Muscle of leg (tissue), 11 donors: Measurements from ENCODE around the gene HDGF. TPM values are rescaled to one million over a fixed set of nuclear protein-coding genes. Genes with fewer than 3 reads are reported as not detected.

ENCODE experiments used
- DNase-seq: peaks from one replicate; pipeline ENCODE4 v3.0.0; 2013
- H3K27ac ChIP-seq: one replicate; pipeline ENCODE4 v1.5.1; 2013; ENCODE audit warnings: mild to moderate bottlenecking, low read length, control low read depth
- H3K27me3 ChIP-seq: one replicate; pipeline ENCODE4 v1.6.1; 2013; ENCODE audit warnings: low read length; ENCODE audit not compliant: control insufficient read depth, insufficient read depth
- H3K36me3 ChIP-seq: one replicate; pipeline ENCODE4 v1.6.1; 2013; ENCODE audit warnings: low read length; ENCODE audit not compliant: control insufficient read depth, insufficient read depth
- H3K4me1 ChIP-seq: one replicate; pipeline ENCODE4 v1.6.1; 2013; ENCODE audit warnings: low read length; ENCODE audit not compliant: control insufficient read depth, insufficient read depth
- H3K4me3 ChIP-seq: one replicate; pipeline ENCODE4 v1.5.1; 2013; ENCODE audit warnings: low read length, control low read depth
- H3K9me3 ChIP-seq: replicated peaks from 2 replicates; pipeline ENCODE4 v1.6.1; 2013; ENCODE audit warnings: low read depth, low read length; ENCODE audit not compliant: control insufficient read depth
- WGBS: methylation state at CpG from one replicate; pipeline ENCODE4 v1.1.5; 2013; ENCODE audit warnings: missing lambda C conversion rate; ENCODE audit not compliant: insufficient coverage; 5-methylcytosine and 5-hydroxymethylcytosine counted together
- polyA plus RNA-seq, 8 donors: library from polyadenylated mRNA; unstranded; fragments of 120-200 nt; gene quantifications; one replicate each; pipeline versions ENCODE4 v1.2.1 to v1.2.3, GENCODE V29; 2013; ENCODE audit warnings: inconsistent platforms in 1 of 8, low replicate concordance in 1 of 8; ENCODE audit not compliant: insufficient read length in 8 of 8, insufficient read depth in 1 of 8
- total RNA-seq: library from RNA; stranded (reverse); fragments of 120-200 nt; gene quantifications from one replicate; pipeline ENCODE4 v1.2.4, GENCODE V29; 2013

The HDGF gene
- total and polyA plus RNA-seq, 9 donors: 123 to 184 (median 163) TPM

DNA sequence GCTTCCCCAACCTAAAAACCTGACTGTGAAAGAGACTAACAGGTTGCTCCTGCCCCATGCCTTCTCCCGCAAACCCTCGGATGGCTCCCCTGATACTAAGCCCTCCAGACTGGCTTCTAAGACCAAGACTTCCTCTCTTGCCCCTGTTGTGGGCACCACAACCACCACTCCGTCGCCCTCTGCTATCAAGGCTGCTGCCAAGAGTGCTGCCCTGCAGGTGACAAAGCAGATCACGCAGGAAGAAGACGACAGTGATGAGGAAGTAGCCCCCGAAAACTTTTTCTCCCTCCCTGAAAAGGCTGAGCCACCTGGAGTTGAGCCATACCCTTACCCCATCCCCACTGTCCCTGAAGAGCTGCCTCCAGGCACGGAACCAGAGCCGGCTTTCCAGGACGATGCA is 35.2 kb upstream of the HDGF start:
- DNase-seq: no peak
- Histone ChIP-seq H3K27me3 (no peaks in the 10 kb centered on the region), H3K4me1 (no peaks in the 10 kb centered on the region), H3K9me3 (no peaks in the 10 kb centered on the region), H3K27ac (no peak overlapping the region), H3K36me3 (peaks cover 65% of the 10 kb centered on the region), H3K4me3 (no peak overlapping the region)
- 94% methylated on average over 4 of the region's 10 CpGs for WGBS

DNA sequence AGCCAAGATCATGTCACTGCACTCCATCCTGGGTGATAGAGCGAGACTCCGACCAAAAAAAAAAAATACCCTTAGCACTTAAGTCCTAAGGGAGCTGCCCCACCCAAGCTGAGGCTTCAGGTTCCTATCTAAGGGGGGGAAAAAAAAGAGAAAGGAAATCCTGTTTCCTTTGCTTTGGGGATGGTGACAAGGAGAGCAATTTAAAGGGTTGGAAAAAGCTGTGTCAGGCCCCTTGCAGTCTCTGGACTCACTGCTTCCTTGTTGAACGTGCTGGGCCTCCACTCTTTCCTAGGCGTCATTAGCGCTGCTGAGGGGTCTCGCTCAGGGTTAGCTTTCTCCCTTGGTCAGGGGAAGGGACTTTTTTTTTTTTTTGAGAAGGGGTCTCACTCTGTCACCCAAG is 34.0 kb upstream of the HDGF start:
- H3K9me3 ChIP-seq: no peaks in the 10 kb centered on the region
- no peaks in the 10 kb centered on the region for H3K4me1 ChIP-seq
- WGBS: 96% methylated on average over 4 of the region's 6 CpGs
- no peak overlapping the region for H3K4me3 ChIP-seq
- H3K36me3 ChIP-seq: peaks cover 64% of the 10 kb centered on the region
- H3K27me3 ChIP-seq: no peaks in the 10 kb centered on the region
- H3K27ac ChIP-seq: no peak overlapping the region
- no peak for DNase-seq

GRCh38 chr1:156781585-156782186 is 30.2 kb upstream of the HDGF start:
- Histone ChIP-seq H3K4me1 (no peaks in the 10 kb centered on the region), H3K27me3 (no peaks in the 10 kb centered on the region), H3K9me3 (no peaks in the 10 kb centered on the region), H3K27ac (no peak overlapping the region), H3K4me3 (no peak overlapping the region), H3K36me3 (peaks cover 40% of the 10 kb centered on the region)
- no peak for DNase-seq

- H3K27me3 ChIP-seq: no peaks in the 10 kb centered on the region
- H3K9me3 ChIP-seq: no peaks in the 10 kb centered on the region
- H3K36me3 ChIP-seq: peaks cover 14% of the 10 kb centered on the region
- DNase-seq: no peak
- H3K4me3 ChIP-seq: no peak overlapping the region
- H3K4me1 ChIP-seq: peaks cover 4% of the 10 kb centered on the region
- 73% methylated on average over 1 of the region's 1 CpG for WGBS
- no peak overlapping the region for H3K27ac ChIP-seq
Observed at GRCh38 chr1:156777573-156777972, 26.1 kb upstream of the HDGF start.

GRCh38 chr1:156776942-156777341 is 25.5 kb upstream of the HDGF start:
- Histone ChIP-seq H3K9me3 (no peaks in the 10 kb centered on the region), H3K27me3 (no peaks in the 10 kb centered on the region), H3K4me1 (peaks cover 5% of the 10 kb centered on the region), H3K4me3 (no peak overlapping the region), H3K36me3 (peaks cover 10% of the 10 kb centered on the region), H3K27ac (no peak overlapping the region)
- no peak for DNase-seq
- WGBS: 100% methylated on average over 1 of the region's 4 CpGs

GRCh38 chr1:156775799-156776198 is 24.3 kb upstream of the HDGF start:
- H3K27me3 ChIP-seq: no peaks in the 10 kb centered on the region
- DNase-seq: no peak
- H3K36me3 ChIP-seq: peaks cover 9% of the 10 kb centered on the region
- no peaks in the 10 kb centered on the region for H3K9me3 ChIP-seq
- peaks cover 9% of the 10 kb centered on the region for H3K4me1 ChIP-seq
- WGBS: 88% methylated on average over 3 of the region's 5 CpGs
- H3K27ac ChIP-seq: no peak overlapping the region
- H3K4me3 ChIP-seq: no peak overlapping the region

DNA sequence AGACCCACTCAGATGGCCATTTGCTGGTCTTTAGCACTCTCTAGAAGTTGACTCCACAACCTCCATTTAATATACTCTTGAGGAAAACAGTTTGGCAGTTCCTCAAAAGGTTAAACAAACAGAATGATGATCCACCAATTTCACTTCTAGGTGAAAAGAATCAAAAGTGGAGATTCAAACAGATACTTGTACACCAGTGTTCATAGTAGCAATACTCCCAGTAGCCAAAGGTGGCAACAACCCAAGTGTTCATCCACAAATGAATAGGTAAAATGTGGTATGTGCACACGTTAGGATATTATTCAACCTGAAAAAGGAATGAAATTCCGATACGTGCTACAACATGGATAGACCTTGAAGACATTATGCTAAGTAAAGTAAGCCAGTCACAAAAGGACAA is 22.1 kb upstream of the HDGF start:
- no peak for DNase-seq
- no CpG with 5 or more reads among the region's 3 CpGs for WGBS
- Histone ChIP-seq H3K9me3 (no peaks in the 10 kb centered on the region), H3K4me3 (no peak overlapping the region), H3K4me1 (peaks cover 15% of the 10 kb centered on the region), H3K27me3 (no peaks in the 10 kb centered on the region), H3K36me3 (peaks cover 13% of the 10 kb centered on the region), H3K27ac (no peak overlapping the region)

DNA sequence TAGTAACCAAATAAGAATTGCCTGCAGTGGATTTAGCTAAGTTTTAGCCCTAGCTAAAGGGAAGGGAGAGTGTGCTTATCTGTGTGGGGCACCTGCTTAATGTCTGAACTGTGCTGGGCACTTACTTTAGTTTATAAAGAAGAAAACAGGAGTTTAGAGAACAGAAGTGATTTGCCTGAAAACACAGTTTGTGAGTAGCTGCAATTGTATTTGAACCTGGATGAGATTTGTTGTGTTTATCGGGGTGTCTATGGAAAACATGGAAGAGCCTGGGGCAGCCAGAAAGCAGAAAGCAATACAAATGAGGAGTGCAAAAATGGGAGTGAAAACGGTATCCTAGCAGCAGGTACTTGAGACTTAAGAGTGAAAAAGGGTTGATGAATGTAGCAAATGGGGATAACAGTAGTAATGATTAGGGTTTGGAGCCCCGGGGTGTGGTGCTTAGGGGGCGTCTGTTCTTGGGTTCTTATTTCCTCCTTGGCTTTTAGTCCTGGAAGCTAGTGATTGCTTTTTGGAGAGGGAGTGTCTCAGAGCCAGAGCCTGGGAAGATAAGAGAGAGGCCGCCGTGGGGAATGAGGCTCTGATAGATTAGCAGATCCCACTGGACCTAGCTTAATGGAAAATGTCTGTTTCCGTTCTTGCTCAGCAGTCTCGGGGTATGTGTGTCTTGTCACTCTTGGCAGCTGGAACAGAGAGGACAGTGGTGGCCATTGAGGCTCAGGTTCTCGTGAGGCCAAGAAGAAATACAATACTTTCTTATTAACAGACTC is 21.4 kb upstream of the HDGF start:
- peak; percentile 49 for DNase-seq

DNA sequence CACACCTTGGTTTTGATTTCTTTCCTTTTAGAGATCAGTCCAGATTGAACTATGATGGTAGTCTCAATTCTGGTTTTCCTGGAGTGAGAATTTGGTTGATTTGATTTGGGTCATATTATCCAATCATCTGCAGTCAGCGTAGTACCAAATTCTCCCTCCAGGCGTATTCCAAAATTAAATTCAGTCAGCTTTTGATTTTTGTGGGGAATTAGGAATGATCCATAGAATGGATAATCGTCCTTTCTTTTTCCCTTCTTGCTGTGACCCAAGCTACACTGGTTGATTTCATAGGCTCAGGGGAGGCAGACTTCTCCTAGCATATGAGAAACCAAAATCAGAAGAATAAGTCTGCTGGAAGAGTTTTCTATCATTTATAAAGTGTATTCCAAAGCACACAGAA is 20.7 kb upstream of the HDGF start:
- Histone ChIP-seq H3K27ac (no peak overlapping the region), H3K36me3 (peaks cover 13% of the 10 kb centered on the region), H3K27me3 (no peaks in the 10 kb centered on the region), H3K4me1 (peaks cover 20% of the 10 kb centered on the region), H3K4me3 (no peak overlapping the region), H3K9me3 (no peaks in the 10 kb centered on the region)
- WGBS: no CpG with 5 or more reads among the region's 3 CpGs
- no peak for DNase-seq

More for the DNA sequence above, 21.4 kb upstream of the HDGF start:
- Histone ChIP-seq H3K27me3 (no peaks in the 10 kb centered on the region), H3K27ac (no peak overlapping the region), H3K9me3 (no peaks in the 10 kb centered on the region), H3K36me3 (peaks cover 13% of the 10 kb centered on the region), H3K4me1 (peaks cover 20% of the 10 kb centered on the region), H3K4me3 (no peak overlapping the region)
- WGBS: 36% methylated on average over 6 of the region's 9 CpGs

GRCh38 chr1:156768610-156769295 is 17.3 kb upstream of the HDGF start:
- Histone ChIP-seq H3K36me3 (peaks cover 13% of the 10 kb centered on the region), H3K4me1 (peaks cover 28% of the 10 kb centered on the region), H3K27me3 (no peaks in the 10 kb centered on the region), H3K27ac (no peak overlapping the region), H3K4me3 (peak overlapping the region; percentile 86), H3K9me3 (no peaks in the 10 kb centered on the region)
- DNase-seq: no peak
- WGBS: 18% methylated on average over 3 of the region's 8 CpGs
